Fibroblast of lung (primary cell): ENCODE results near the gene MED26. TPM values are rescaled to one million over a fixed set of nuclear protein-coding genes. Genes with fewer than 3 reads are reported as not detected.

Experiments used
- DNase-seq, 2 donors: peaks; one replicate each; pipeline versions ENCODE4 v3.0.0 to v3.0.0-alpha.2; 2010; ENCODE audit warnings: low read depth in 2 of 2
- H2AFZ ChIP-seq: 2 replicates; pipeline ENCODE4 v1.5.1; 2012; ENCODE audit warnings: low read length, control low read depth, inconsistent platforms
- H3K27ac ChIP-seq: 2 replicates; pipeline ENCODE4 v1.5.1; 2011; ENCODE audit warnings: low read length, control low read depth; ENCODE audit not compliant: insufficient read depth
- H3K27me3 ChIP-seq: 2 replicates; pipeline ENCODE4 v1.5.1; 2011; ENCODE audit warnings: mild to moderate bottlenecking, low read length; ENCODE audit not compliant: control insufficient read depth, insufficient read depth
- H3K36me3 ChIP-seq: 2 replicates; pipeline ENCODE4 v1.5.1; 2011; ENCODE audit warnings: low read length; ENCODE audit not compliant: control insufficient read depth, insufficient read depth
- H3K4me1 ChIP-seq: 2 replicates; pipeline ENCODE4 v1.5.1; 2011; ENCODE audit warnings: low read length; ENCODE audit not compliant: control insufficient read depth, insufficient read depth; ENCODE audit errors: extremely low read depth
- H3K4me2 ChIP-seq: 2 replicates; pipeline ENCODE4 v1.5.1; 2011; ENCODE audit warnings: low read length, control low read depth; ENCODE audit not compliant: insufficient read depth; ENCODE audit errors: extremely low read depth
- H3K4me3 ChIP-seq, 4 experiments: fragments of 200-600 bp in 1 of 4; sonication (generic) in 1 of 4; replicated peaks in 1 of 4; 2 replicates each; pipeline ENCODE4 v1.5.1; 2011 to 2016; ENCODE audit warnings: low read length in 4 of 4, low read depth in 3 of 4, mild to moderate bottlenecking in 3 of 4, control low read depth in 2 of 4, inconsistent platforms in 1 of 4, mixed read lengths in 1 of 4; ENCODE audit not compliant: insufficient read depth in 1 of 4; ENCODE audit errors: control extremely low read depth in 1 of 4
- H3K79me2 ChIP-seq: 2 replicates; pipeline ENCODE4 v1.5.1; 2012; ENCODE audit warnings: mild to moderate bottlenecking, low read length, inconsistent platforms; ENCODE audit not compliant: control insufficient read depth, insufficient read depth
- H3K9ac ChIP-seq: 2 replicates; pipeline ENCODE4 v1.5.1; 2011; ENCODE audit warnings: mild to moderate bottlenecking, low read length, control low read depth; ENCODE audit not compliant: insufficient read depth
- H3K9me3 ChIP-seq: 2 replicates; pipeline ENCODE4 v1.5.1; 2012; ENCODE audit warnings: low read depth, low read length; ENCODE audit not compliant: control insufficient read depth, insufficient read depth
- H4K20me1 ChIP-seq: 2 replicates; pipeline ENCODE4 v1.5.1; 2011; ENCODE audit warnings: low read length; ENCODE audit not compliant: control insufficient read depth, insufficient read depth; ENCODE audit errors: extremely low read depth
- CTCF ChIP-seq, 2 donors: IDR thresholded peaks in 1 of 2; conservative IDR thresholded peaks in 1 of 2; 1 replicate in 1 of 2; 2 replicates in 1 of 2; pipeline ENCODE4 v1.5.1; 2011 to 2012; ENCODE audit warnings: low read length in 2 of 2, control low read depth in 1 of 2, inconsistent platforms in 1 of 2, low read depth in 1 of 2, mild to moderate bottlenecking in 1 of 2
- EZH2 ChIP-seq: IDR thresholded peaks from 2 replicates; pipeline ENCODE4 v1.5.1; 2012; ENCODE audit warnings: low read length, control low read depth, mild to moderate bottlenecking; ENCODE audit errors: missing control alignments
- polyA plus RNA-seq, 2 donors: library from polyadenylated mRNA; depleted of rRNA in 1 of 2; stranded (reverse) in 1 of 2; unstranded in 1 of 2; fragments of >200 nt; gene quantifications; 2 replicates each; pipeline ENCODE4 v1.2.1, GENCODE V29; 2011 to 2012; ENCODE audit warnings: missing spikeins in 1 of 2
- total RNA-seq: library from RNA; depleted of rRNA; stranded (reverse); fragments of >200 nt; gene quantifications from 2 replicates; pipeline ENCODE4 v1.2.1, GENCODE V29; 2014

MED26 gene
- total and polyA plus RNA-seq, 2 donors (not counting 1 experiment from before 2014, with no cell fraction given): 3.7 to 4.5 TPM

- no peak for TF ChIP-seq EZH2
- no peak for TF ChIP-seq CTCF (conservative IDR thresholded peaks at IDR 0.05 in 1 of 2, IDR thresholded peaks at IDR 0.05 in 1 of 2; ENCODE audit: low read depth in 1 of 2, low read length in 2 of 2)
- Histone ChIP-seq H3K9me3 (no peaks in the 10 kb centered on the region), H3K9ac (peak overlapping the region; percentile 85), H3K36me3 (peaks cover 17% of the 10 kb centered on the region), H2AFZ (no peak overlapping the region), H3K79me2 (peaks cover 62% of the 10 kb centered on the region), H3K4me2 (peak overlapping the region; percentile 85), H4K20me1 (no peaks in the 10 kb centered on the region), H3K4me3 (peak overlapping the region; percentile 63 to 76 (median 65)), H3K27me3 (no peaks in the 10 kb centered on the region), H3K4me1 (peaks cover 12% of the 10 kb centered on the region), H3K27ac (peak overlapping the region; percentile 82)
- peak in 1 of 2 donors; percentile 56 for DNase-seq
These were observed 56.7 kb downstream of the MED26 start for GRCh38 chr19:16571283-16571682.

GRCh38 chr19:16569609-16570320 lies 58.2 kb downstream of the MED26 start:
- Histone ChIP-seq H3K9ac (no peak overlapping the region), H3K27ac (no peak overlapping the region), H2AFZ (no peak overlapping the region), H3K9me3 (no peaks in the 10 kb centered on the region), H3K4me3 (no peak overlapping the region), H3K79me2 (peaks cover 49% of the 10 kb centered on the region), H3K4me2 (no peak overlapping the region), H3K36me3 (peaks cover 13% of the 10 kb centered on the region), H3K27me3 (no peaks in the 10 kb centered on the region), H3K4me1 (peaks cover 12% of the 10 kb centered on the region), H4K20me1 (no peaks in the 10 kb centered on the region)
- TF ChIP-seq CTCF (conservative IDR thresholded peaks at IDR 0.05 in 1 of 2, IDR thresholded peaks at IDR 0.05 in 1 of 2; ENCODE audit: low read depth in 1 of 2, low read length in 2 of 2): no peak
- DNase-seq: no peak

- Histone ChIP-seq H3K36me3 (peaks cover 12% of the 10 kb centered on the region), H3K4me3 (no peak overlapping the region), H2AFZ (no peak overlapping the region), H3K27ac (no peak overlapping the region), H3K79me2 (peaks cover 23% of the 10 kb centered on the region), H3K9ac (no peak overlapping the region), H3K4me1 (peaks cover 4% of the 10 kb centered on the region), H3K9me3 (no peaks in the 10 kb centered on the region), H3K4me2 (no peak overlapping the region), H3K27me3 (no peaks in the 10 kb centered on the region), H4K20me1 (no peaks in the 10 kb centered on the region)
- TF ChIP-seq EZH2 (no peak), CTCF (conservative IDR thresholded peaks at IDR 0.05 in 1 of 2, IDR thresholded peaks at IDR 0.05 in 1 of 2; ENCODE audit: low read depth in 1 of 2, low read length in 2 of 2) (no peak)
- no peak for DNase-seq
These were observed 61.3 kb downstream of the MED26 start for GRCh38 chr19:16566702-16567101.
